GM21723 (cell line): ENCODE measurements around the gene PRELID3B.

Source experiments
- ATAC-seq: cut with Tn5 transposase; IDR thresholded peaks from one replicate; pipeline ENCODE4 v1.9.1; 2021; ENCODE audit warnings: mild to moderate bottlenecking, moderate library complexity; ENCODE audit not compliant: unreplicated experiment

PRELID3B gene

DNA sequence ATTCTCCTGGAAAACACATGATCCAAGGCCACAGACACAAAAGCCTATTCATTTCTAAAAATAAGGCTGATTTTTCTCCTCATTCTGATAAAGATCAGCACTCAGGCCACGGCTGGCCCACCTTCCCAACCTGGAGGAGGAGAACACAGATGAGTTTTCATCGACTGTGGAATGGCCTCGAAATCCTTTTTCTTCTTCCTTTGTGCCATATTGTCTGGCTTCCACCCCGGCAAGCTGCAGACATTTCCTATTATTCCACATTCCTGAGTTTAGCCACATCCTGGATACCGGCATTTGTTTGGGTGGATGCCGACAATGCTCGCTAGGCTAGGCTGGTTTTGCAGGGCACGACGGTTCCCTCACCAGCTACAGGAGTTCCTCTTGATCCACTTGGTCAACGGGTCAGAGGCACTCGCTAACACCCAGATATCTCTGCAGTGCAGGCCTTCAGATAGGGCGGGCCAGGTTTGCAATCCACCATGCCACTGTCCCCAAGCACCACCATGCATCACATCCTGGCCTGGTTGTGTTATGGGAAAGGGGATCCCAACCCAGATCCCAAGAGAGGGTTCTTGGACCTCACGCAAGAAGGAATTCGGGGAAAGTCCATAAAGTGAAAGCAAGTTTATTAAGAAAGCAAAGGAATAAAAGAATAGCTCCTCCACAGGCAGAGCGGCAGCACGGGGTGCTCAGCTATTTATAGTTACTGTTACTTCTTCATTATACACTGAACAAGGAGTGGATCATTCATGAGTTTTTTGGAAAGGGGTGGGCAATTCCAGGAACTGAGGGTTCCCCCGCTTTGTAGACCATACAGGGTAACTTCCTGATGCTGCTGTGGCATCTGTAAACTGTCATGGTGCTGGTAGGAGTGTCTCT, 31.4 kb downstream of the PRELID3B start:
- ATAC-seq = no peak

DNA sequence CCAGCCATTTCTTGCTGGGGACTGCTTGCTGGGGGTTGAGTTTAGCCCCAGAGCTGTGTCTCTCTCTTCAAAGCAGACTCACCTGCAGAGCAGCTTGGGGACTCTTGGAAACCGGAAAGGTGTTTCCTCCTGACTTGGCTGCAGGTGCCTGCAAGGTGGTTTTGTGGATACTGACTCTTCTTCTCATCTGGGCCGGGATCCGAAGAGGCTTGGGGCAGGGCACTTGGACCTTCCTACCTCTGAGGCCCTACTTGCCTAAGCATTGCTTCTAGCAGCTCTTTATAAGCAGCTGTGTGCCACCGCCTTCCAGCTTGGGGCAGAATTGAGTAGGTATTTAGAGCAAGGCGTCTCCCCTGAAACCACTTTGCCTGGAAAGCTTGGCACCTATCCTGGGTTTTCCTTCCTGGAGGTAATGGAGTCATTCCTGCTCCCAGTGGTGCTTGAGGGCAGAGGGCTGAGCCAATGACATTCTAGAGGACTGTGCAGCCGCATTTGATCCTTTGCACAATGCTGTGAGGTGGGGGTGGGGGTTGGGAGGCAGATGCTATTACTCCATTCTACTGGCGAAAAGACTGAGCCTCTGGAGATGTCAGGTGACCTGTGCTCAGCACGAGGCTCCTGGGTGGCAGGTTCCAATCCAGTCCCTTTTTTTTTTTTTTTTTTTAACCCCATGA, 32.1 kb downstream of the PRELID3B start:
- ATAC-seq = no peak

DNA sequence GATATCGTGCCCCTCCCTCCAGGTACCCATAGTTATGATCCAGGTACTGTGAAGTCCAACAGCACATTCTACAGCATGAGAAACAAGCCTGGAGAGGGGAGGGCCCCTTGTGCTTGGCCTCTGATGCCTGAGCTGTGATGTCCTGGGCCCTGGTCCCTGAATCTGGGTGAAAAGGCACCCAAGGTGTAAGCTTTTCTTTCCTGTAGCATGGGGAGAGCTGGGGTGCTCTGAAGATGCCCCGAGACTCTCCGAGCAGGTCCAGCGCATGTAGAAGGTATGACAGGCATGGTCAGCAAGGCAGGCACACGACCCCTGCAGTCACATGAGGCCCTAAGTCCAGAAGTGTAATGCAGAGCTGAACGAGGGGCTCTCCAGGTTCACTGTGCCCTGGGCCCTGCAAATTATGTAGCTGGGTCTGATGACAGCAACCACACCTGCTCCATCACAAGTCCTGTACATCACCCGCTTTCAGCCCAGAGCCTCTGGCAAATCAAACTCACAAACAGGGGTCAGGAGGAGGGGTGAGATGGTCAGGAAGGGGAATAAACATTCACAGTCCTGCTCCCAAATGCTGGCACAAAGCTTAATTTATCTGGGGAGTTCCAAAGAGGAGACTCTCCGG, 33.8 kb downstream of the PRELID3B start:
- ATAC-seq = no peak

DNA sequence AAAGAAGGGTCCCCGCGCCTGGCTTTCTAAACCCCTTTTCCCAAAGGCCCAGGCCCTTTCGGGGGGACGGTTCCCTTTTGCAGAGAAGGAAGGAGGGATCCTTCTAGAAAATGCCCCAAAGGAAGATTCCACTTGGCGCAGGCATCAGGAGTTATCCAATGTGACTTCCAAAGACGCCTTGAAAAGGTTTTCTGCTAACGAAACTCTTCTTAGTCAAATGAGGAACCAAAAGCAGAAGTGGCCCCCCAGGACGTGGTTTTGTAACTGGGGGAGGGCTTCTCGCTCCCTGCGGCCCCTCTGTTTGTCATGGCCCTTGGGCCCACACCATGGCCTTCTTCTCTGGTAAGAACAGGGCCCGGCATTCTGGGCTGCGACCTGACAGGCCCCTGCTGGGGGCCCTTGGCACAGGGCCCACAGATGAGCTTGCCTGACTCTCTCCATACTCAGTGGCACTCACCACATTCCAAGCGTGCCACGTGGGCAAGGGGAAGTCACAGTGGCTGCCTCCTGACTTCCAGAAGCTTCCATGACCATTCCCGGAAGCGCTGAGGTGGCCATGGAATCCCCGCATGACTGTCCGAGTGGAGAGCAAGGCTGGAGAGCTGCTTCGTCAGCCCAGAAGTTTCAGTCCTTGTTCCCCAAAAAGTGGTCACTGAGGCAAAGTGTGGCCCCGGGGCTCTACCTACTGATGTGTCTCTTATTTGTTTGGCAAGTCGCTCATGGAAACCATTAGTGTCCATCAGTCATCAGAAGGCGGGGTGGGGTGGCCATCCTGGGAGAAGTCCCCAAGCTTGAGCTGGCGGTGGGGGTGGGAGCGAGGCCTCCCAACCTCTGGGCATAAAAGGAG, 34.7 kb downstream of the PRELID3B start:
- ATAC-seq = peak; percentile 41

GRCh38 chr20:59006864-59007664, 35.5 kb downstream of the PRELID3B start, which contains the start of gene CTSZ:
Gene CTSZ (minus strand): TSS chr20:59007254. CDS start chr20:59007128, 126 bp downstream.
- ATAC-seq = peak; percentile 31

GRCh38 chr20:59006167-59006863, 36.3 kb downstream of the PRELID3B start:
- ATAC-seq = no peak

GRCh38 chr20:59005523-59006166, 36.9 kb downstream of the PRELID3B start:
- no peak for ATAC-seq

DNA sequence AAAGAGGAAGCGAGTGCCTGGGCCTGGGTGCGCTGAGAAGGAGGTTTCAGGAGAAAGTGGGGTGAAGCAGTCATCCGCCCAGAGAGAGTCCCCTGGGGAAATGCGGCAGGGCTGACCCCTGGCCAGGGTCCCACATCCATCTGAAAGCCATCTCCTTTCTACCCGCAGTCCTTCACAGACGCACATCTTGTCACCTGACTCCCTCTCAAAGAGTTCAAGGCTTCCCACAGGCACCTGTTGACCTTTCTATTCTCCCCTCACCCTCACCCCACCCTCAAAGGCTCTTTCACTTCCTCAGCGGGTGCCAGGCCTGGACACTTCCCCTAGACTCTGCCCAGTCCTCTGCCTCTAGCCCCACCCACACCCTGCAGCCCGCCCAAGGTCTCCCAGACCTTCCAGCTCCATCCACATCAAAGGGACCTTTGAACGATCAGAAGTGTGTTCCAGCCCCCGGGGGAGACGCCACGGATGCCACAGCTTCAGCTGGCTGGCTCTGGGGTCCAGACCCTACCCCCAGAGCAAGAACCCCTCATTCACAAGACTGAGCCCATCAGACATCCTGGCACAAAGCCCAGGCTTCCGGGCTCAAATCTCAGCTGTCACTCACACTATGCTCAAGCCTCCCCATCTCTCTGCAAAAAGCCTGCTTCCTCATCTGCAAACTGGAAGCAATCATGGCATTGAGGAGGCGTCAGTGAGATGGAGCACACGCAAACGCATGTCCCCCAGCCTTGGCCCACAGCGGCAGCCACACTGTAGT, 37.6 kb downstream of the PRELID3B start:
- ATAC-seq = peak; percentile 54

DNA sequence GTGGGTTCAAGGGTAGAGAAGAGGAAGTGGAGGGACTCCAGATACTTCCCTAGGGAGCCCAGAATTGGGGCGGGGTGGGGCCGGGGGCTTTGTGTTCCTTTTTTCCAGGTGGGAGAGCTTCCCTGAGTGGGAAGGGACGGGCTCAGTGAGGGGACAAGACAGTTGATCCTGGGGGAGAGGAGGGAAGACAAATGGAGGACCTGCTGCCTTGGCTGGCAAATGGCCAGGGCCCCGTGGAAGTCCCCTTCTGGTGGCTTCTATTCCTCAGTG, 38.2 kb downstream of the PRELID3B start:
- ATAC-seq = no peak

- no peak for ATAC-seq
Measured at GRCh38 chr20:59003836-59004492, 38.6 kb downstream of the PRELID3B start.

DNA sequence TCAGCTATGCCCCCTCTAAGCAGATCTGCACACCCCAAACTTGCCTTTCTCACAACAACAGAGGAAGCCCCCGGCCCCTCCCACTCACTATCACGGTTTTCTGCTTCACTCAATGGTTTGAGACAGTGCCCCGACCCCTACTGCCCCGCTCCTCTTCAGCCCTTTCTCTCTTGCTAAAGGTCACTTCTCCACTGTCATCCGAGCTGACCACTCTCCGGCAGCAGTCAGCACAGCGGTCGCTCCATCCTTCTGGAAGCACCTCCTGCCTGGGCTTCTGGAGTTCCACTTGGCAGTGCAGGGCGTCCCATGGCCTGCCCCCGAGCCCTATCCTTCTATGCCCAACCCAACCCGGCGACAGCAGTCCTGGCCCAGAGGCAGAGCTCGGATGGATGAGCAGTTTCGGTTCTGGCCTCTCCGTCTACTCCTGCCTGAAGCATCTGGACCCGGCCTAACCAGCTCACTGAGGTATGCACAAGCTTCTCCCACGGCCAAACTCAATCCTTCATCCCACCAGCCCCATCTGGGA, 39.6 kb downstream of the PRELID3B start:
- ATAC-seq = no peak

GRCh38 chr20:59002388-59002787, 40.2 kb downstream of the PRELID3B start:
- ATAC-seq = no peak

- no peak for ATAC-seq
Measured at GRCh38 chr20:59001449-59002171, 41.0 kb downstream of the PRELID3B start.

GRCh38 chr20:59001068-59001448, 41.5 kb downstream of the PRELID3B start:
- no peak for ATAC-seq

- ATAC-seq = no peak
Measured at GRCh38 chr20:59000326-59000725, 42.3 kb downstream of the PRELID3B start.

DNA sequence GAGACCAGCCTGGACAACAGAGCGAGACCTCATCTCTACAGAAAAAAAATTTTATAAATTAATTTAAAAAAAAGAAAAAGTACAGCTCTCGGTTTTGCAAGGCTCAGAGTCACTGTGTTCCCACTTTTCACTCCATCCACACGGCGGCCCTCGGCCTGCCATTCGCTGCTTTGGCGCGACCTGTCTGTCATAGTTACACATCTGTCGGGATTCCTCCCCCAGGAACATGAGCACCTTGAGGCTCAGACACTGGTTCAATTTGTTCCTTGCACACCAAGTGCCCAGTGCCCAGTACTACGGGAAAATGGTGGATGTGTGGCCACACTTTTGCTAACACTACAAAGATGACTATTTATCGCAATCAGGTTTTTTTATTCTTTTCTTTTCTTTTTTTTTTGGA, 43.9 kb downstream of the PRELID3B start:
- no peak for ATAC-seq
